Naive thymus-derived CD8-positive, alpha-beta T cell (primary cell): ENCODE data around the gene MERTK. TPM values are rescaled to one million over a fixed set of nuclear protein-coding genes. Genes with fewer than 3 reads are reported as not detected.
"Not testable (repeated sequence)": the region's sequence is repeated elsewhere in the genome, so short reads cannot be mapped to it uniquely, and the experiment has no call there.

Experiments used
- ATAC-seq, 2 donors: fragments of 150-1000 bp; cut with Tn5 transposase in 1 of 2; sonication (Bioruptor Pico), chemical (Tn5 transposase) in 1 of 2; 1 replicate in 1 of 2; 2 replicates in 1 of 2; pipeline ENCODE4 v1.10.0; 2021; ENCODE audit warnings: mild to moderate bottlenecking in 2 of 2, moderate library complexity in 2 of 2
- POLR2A ChIA-PET: fragments of 350-600 bp; sonication (Branson Sonifier 250); formaldehyde crosslinking; loops from one replicate; lab custom pipeline; 2021; ENCODE audit warnings: antibody characterized with exemption; lab: Charles Lee
- DNase-seq, 10 donors: peaks; one replicate each; pipeline versions ENCODE4 v3.0.0 to v3.0.0-alpha.2; 2020 to 2022
- H3K27ac Mint-ChIP-seq, 10 donors: one replicate each; pipeline ENCODE4 v1.8.0; 2020 to 2022; ENCODE audit warnings: mild to moderate bottlenecking in 10 of 10, mixed read lengths in 10 of 10, moderate library complexity in 4 of 10, inconsistent platforms in 1 of 10
- H3K27me3 Mint-ChIP-seq, 5 donors: one replicate each; pipeline ENCODE4 v1.8.0; 2021 to 2022; ENCODE audit warnings: mixed read lengths in 5 of 5
- H3K36me3 Mint-ChIP-seq, 3 donors: one replicate each; pipeline ENCODE4 v1.8.0; 2020 to 2022; ENCODE audit warnings: mixed read lengths in 3 of 3, mild to moderate bottlenecking in 2 of 3, inconsistent platforms in 1 of 3
- H3K4me1 Mint-ChIP-seq, 4 donors: one replicate each; pipeline ENCODE4 v1.8.0; 2021 to 2022; ENCODE audit warnings: mixed read lengths in 4 of 4
- H3K4me3 Mint-ChIP-seq, 10 donors: one replicate each; pipeline ENCODE4 v1.8.0; 2020 to 2022; ENCODE audit warnings: mild to moderate bottlenecking in 10 of 10, mixed read lengths in 10 of 10, moderate library complexity in 6 of 10, inconsistent platforms in 1 of 10
- H3K9me3 Mint-ChIP-seq, 9 donors: one replicate each; pipeline ENCODE4 v1.8.0; 2020 to 2022; ENCODE audit warnings: mixed read lengths in 9 of 9, mild to moderate bottlenecking in 3 of 9, inconsistent platforms in 1 of 9, moderate library complexity in 1 of 9
- polyA plus RNA-seq, 3 donors: library from polyadenylated mRNA; unstranded; fragments of 300-500 nt; fragmentation: Illumina TruSeq; gene quantifications; one replicate each; pipeline ENCODE4 v1.2.3, GENCODE V29; 2021
- total RNA-seq, 8 experiments: library from RNA in 2 of 8; stranded (reverse) in 2 of 8; gene quantifications; one replicate each; pipeline ENCODE4 v1.2.3 and lab custom pipeline; 2021 to 2026

Gene MERTK
- total and polyA plus RNA-seq, 5 experiments from 2014 or later = 0.55 to 0.69 TPM; not detected in 3

GRCh38 chr2:112032224-112032586 lies 133.8 kb downstream of the MERTK start:
- no peaks in the 10 kb centered on the region for H3K36me3 Mint-ChIP-seq
- H3K27me3 Mint-ChIP-seq = peaks cover 0 to 14% (median under 1%) of the 10 kb centered on the region in 5 donors
- H3K4me3 Mint-ChIP-seq = no peak overlapping the region
- DNase-seq = no peak
- no peak for ATAC-seq
- peaks cover 4 to 12% (median 6%) of the 10 kb centered on the region in 4 donors for H3K4me1 Mint-ChIP-seq
- H3K27ac Mint-ChIP-seq = no peak overlapping the region
- peaks cover 0 to 20% (median 2%) of the 10 kb centered on the region in 9 donors for H3K9me3 Mint-ChIP-seq
- POLR2A ChIA-PET = no interaction called here

- POLR2A ChIA-PET = no interaction called here
- Mint-ChIP-seq H3K9me3 (peaks cover 0 to 26% (median 7%) of the 10 kb centered on the region in 9 donors), H3K36me3 (peaks cover 0 to 5% (median 3%) of the 10 kb centered on the region in 3 donors), H3K4me1 (peaks cover 4 to 12% (median 6%) of the 10 kb centered on the region in 4 donors), H3K27ac (no peak overlapping the region), H3K4me3 (no peak overlapping the region), H3K27me3 (peaks cover 0 to 8% (median 6%) of the 10 kb centered on the region in 5 donors)
- ATAC-seq = no peak
- DNase-seq = no peak
These were observed 134.5 kb downstream of the MERTK start for GRCh38 chr2:112032689-112033465.

DNA sequence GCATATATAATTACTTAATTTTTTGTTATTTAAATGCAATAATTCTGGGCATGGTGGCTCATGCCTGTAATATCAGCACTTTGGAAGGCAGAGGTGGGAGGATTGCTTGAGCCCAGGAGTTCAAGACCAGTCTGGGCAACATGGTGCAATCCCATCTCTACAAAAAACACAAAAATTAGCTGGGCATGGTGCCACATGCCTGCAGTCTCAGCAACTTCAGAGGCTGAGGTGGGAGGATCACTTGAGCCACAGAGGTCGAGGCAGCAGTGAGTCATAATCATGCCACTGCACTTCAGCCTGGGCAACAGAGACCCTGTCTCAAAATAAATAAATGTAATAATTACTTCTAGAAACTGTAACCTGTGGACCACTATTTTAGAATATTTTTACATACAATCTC lies 135.2 kb downstream of the MERTK start:
- peaks cover 0 to 5% (median 3%) of the 10 kb centered on the region in 3 donors for H3K36me3 Mint-ChIP-seq
- no peak overlapping the region for H3K27ac Mint-ChIP-seq
- no peak overlapping the region for H3K4me3 Mint-ChIP-seq

DNA sequence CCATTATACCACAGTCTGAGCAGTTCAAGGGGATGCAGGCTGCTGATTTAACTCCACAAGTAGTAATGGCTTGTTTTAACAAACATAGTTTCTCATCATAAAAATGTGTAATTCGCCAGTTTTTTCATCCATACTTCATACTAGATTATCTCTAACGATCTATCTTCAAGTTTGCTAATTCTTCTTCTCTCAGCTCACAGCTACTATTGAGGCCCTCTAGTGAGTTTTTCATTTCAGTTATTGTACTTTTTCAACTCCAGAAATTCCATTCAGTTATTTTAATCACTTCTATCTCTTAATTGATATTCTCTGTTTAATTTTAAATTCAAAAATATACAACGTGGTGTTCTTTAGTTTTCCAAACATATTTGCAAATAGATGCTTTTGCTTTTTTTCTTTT lies 136.5 kb downstream of the MERTK start:
- H3K4me3 Mint-ChIP-seq = no peak overlapping the region
- no peak for DNase-seq
- peaks cover 0 to 5% (median 3%) of the 10 kb centered on the region in 3 donors for H3K36me3 Mint-ChIP-seq
- peaks cover 0 to 42% (median 7%) of the 10 kb centered on the region in 9 donors for H3K9me3 Mint-ChIP-seq
- H3K27me3 Mint-ChIP-seq = peaks cover 0 to 9% (median 4%) of the 10 kb centered on the region in 5 donors
- peaks cover 4 to 12% (median 6%) of the 10 kb centered on the region in 4 donors for H3K4me1 Mint-ChIP-seq
- H3K27ac Mint-ChIP-seq = no peak overlapping the region
- POLR2A ChIA-PET = no interaction called here
- no peak for ATAC-seq

More for the DNA sequence above, 135.2 kb downstream of the MERTK start:
- ATAC-seq = no peak
- Mint-ChIP-seq H3K4me1 (peaks cover 4 to 12% (median 6%) of the 10 kb centered on the region in 4 donors), H3K9me3 (peaks cover 0 to 31% (median 7%) of the 10 kb centered on the region in 9 donors), H3K27me3 (peaks cover 0 to 9% (median 6%) of the 10 kb centered on the region in 5 donors)
- DNase-seq = no peak
- POLR2A ChIA-PET = no interaction called here

DNA sequence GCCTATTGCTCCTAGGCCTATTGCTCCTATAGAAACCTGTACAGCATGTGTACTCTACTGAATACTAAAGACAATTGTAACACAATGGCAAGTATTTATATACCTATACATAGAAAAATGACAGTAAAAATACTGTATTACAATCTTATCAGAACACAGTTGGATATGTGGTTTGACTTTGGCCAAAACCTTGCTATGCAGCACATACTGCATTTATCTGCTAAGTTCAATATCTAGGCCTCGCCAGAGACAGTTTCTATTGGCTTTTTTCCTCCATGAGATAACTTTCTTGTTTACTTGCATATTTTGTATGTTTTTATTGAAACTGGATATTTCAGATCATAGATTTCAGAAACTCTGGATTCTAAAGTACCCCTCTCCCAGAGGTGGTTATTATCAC lies 137.4 kb downstream of the MERTK start:
- Mint-ChIP-seq H3K4me3 (no peak overlapping the region), H3K27me3 (peaks cover 0 to 9% (median 0%) of the 10 kb centered on the region in 5 donors), H3K36me3 (peaks cover 0 to 5% (median 3%) of the 10 kb centered on the region in 3 donors), H3K27ac (no peak overlapping the region), H3K9me3 (peaks cover 0 to 44% (median 7%) of the 10 kb centered on the region in 9 donors), H3K4me1 (peaks cover 4 to 12% (median 6%) of the 10 kb centered on the region in 4 donors)
- DNase-seq (no peak), ATAC-seq (no peak)
- POLR2A ChIA-PET = no interaction called here

GRCh38 chr2:112039556-112039955 lies 141.1 kb downstream of the MERTK start:
- ATAC-seq, H3K27ac Mint-ChIP-seq, H3K4me1 Mint-ChIP-seq, H3K4me3 Mint-ChIP-seq, H3K27me3 Mint-ChIP-seq, H3K36me3 Mint-ChIP-seq, DNase-seq: not testable (repeated sequence)
- POLR2A ChIA-PET = interaction anchor here (0.7 kb wide), 1 partner anchor 8 kb away, joined by 6 read pairs; no protein-coding TSS in a partner anchor
- H3K9me3 Mint-ChIP-seq = peaks cover 0 to 44% (median 7%) of the 10 kb centered on the region in 9 donors

GRCh38 chr2:112040066-112040465 lies 141.7 kb downstream of the MERTK start:
- POLR2A ChIA-PET, H3K4me3 Mint-ChIP-seq, H3K4me1 Mint-ChIP-seq, ATAC-seq, H3K27ac Mint-ChIP-seq, DNase-seq, H3K27me3 Mint-ChIP-seq, H3K36me3 Mint-ChIP-seq: not testable (repeated sequence)
- peaks cover 0 to 39% (median 4%) of the 10 kb centered on the region in 9 donors for H3K9me3 Mint-ChIP-seq

DNA sequence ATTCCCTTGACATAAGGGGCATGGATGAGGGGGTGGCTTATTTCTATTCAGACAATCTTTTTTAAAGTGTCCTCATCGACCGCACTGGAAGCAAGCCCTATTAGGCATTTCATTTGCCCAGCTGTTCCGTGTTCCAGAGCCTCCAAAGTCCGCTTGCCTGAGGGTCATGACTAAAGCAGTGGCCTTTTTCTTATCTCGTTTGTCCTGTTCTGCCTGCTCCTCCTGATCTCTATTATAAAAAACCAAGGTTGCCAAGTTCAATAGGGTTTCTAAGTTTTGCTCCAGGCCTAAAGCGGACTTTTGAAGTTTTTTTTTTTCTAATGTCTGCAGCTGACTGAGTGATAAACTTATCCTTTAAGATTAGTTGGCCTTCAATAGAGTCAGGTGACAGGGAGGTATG lies 143.1 kb downstream of the MERTK start:
- H3K36me3 Mint-ChIP-seq = peaks cover 0 to 13% (median 3%) of the 10 kb centered on the region in 3 donors
- H3K27ac Mint-ChIP-seq, H3K4me1 Mint-ChIP-seq, DNase-seq, H3K4me3 Mint-ChIP-seq, POLR2A ChIA-PET, H3K27me3 Mint-ChIP-seq, ATAC-seq: not testable (repeated sequence)
- H3K9me3 Mint-ChIP-seq = peaks cover 0 to 33% (median 4%) of the 10 kb centered on the region in 9 donors

- peaks cover 0 to 7% (median 0%) of the 10 kb centered on the region in 9 donors for H3K9me3 Mint-ChIP-seq
- no peaks in the 10 kb centered on the region for H3K4me1 Mint-ChIP-seq
- no peak overlapping the region for H3K27ac Mint-ChIP-seq
- no peak for DNase-seq
- H3K36me3 Mint-ChIP-seq = peaks cover 0 to 11% (median 0%) of the 10 kb centered on the region in 3 donors
- POLR2A ChIA-PET = no interaction called here
- H3K4me3 Mint-ChIP-seq = no peak overlapping the region
- ATAC-seq = no peak
- H3K27me3 Mint-ChIP-seq = peaks cover 0 to 5% (median 0%) of the 10 kb centered on the region in 5 donors
These were observed 147.1 kb downstream of the MERTK start for GRCh38 chr2:112045446-112046014.

- Mint-ChIP-seq H3K27me3 (peaks cover 0 to 5% (median 0%) of the 10 kb centered on the region in 5 donors), H3K27ac (no peak overlapping the region), H3K4me3 (no peak overlapping the region), H3K4me1 (no peaks in the 10 kb centered on the region), H3K36me3 (peaks cover 0 to 11% (median 0%) of the 10 kb centered on the region in 3 donors), H3K9me3 (peaks cover 0 to 7% (median 0%) of the 10 kb centered on the region in 9 donors)
- DNase-seq (no peak), ATAC-seq (no peak)
- POLR2A ChIA-PET = no interaction called here
These were observed 147.8 kb downstream of the MERTK start for GRCh38 chr2:112046231-112046630.

GRCh38 chr2:112047537-112048235 lies 149.3 kb downstream of the MERTK start:
- Mint-ChIP-seq H3K27ac (no peak overlapping the region), H3K4me3 (no peak overlapping the region), H3K4me1 (no peaks in the 10 kb centered on the region), H3K36me3 (peaks cover 0 to 11% (median 0%) of the 10 kb centered on the region in 3 donors), H3K27me3 (peaks cover 0 to 5% (median 0%) of the 10 kb centered on the region in 5 donors), H3K9me3 (peaks cover 0 to 7% (median 0%) of the 10 kb centered on the region in 9 donors)
- POLR2A ChIA-PET = interaction anchor here (0.6 to 1.0 kb wide), 2 partner anchors 8 to 160 kb away, joined by 4 to 6 read pairs; no protein-coding TSS in a partner anchor
- no peak for DNase-seq
- no peak for ATAC-seq

DNA sequence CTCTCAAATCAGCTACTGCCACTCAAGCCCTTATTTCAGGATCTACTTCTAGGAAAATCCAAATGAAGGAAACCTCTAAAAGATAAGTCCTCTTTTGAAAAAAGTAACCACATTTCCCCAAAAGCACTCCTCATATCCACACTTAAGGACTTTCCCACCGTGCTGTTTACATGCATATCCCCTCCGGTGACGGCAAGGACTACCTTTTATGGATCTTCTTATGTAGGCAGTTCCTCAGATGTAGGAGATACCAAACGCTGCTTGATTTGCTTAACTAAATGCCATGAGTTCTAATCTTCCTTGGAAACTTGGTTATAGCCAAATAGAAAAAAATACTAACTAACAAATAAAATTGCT lies 149.8 kb downstream of the MERTK start:
- ATAC-seq (no peak), DNase-seq (no peak)
- peaks cover 0 to 11% (median 0%) of the 10 kb centered on the region in 3 donors for H3K36me3 Mint-ChIP-seq
- H3K9me3 Mint-ChIP-seq = peaks cover 0 to 7% (median 0%) of the 10 kb centered on the region in 9 donors
- no peak overlapping the region for H3K27ac Mint-ChIP-seq
- H3K4me1 Mint-ChIP-seq = peaks cover 0 to under 1% (median under 1%) of the 10 kb centered on the region in 4 donors
- POLR2A ChIA-PET = interaction anchor here (1.0 kb wide), 1 partner anchor 161 kb away, joined by 4 read pairs; no protein-coding TSS in a partner anchor
- peaks cover 0 to 5% (median 0%) of the 10 kb centered on the region in 5 donors for H3K27me3 Mint-ChIP-seq
- H3K4me3 Mint-ChIP-seq = no peak overlapping the region
